OCI-LY1 (cell line): ENCODE measurements around the gene TAF3.

Experiments
- CTCF ChIP-seq: fragments of 200-600 bp; sonication (generic), shearing (Covaris generic); IDR thresholded peaks from 2 replicates; pipeline ENCODE4 v1.5.1; 2017; ENCODE audit warnings: mild to moderate bottlenecking, antibody characterized with exemption, low read length, moderate library complexity, mixed read lengths
- EZH2 ChIP-seq: fragments of 200-600 bp; sonication (generic), shearing (Covaris generic); IDR thresholded peaks from 2 replicates; pipeline ENCODE4 v1.8.0; 2017; ENCODE audit warnings: borderline replicate concordance, mixed run types, mild to moderate bottlenecking, antibody characterized with exemption, low read length, moderate library complexity, mixed read lengths

- TF ChIP-seq CTCF (no peak), EZH2 (no peak)
Measured at GRCh38 chr10:7853226-7853842, 35.0 kb downstream of the TAF3 start.
